DND-41 (cell line): ENCODE data around the gene SPAG5.

Source experiments
- CTCF ChIP-seq: IDR thresholded peaks from 2 replicates; pipeline ENCODE4 v1.5.1; 2012; ENCODE audit warnings: borderline replicate concordance, low read length, moderate library complexity, mild to moderate bottlenecking; ENCODE audit not compliant: poor library complexity, severe bottlenecking; ENCODE audit errors: extremely low read depth
- EZH2 ChIP-seq: IDR thresholded peaks from 3 replicates; pipeline ENCODE4 v1.6.1; 2012; ENCODE audit warnings: borderline replicate concordance, low read depth, mild to moderate bottlenecking, moderate library complexity, low read length, inconsistent platforms; ENCODE audit not compliant: severe bottlenecking

- no peak for TF ChIP-seq CTCF
- TF ChIP-seq EZH2, result no peak
Measured at GRCh38 chr17:28598799-28599310, at the start of gene SPAG5.
